Measurements from ENCODE around the gene TRAPPC3. TPM values are rescaled to one million over a fixed set of nuclear protein-coding genes. Genes with fewer than 3 reads are reported as not detected.
A peak's percentile ranks its signal among the peaks of the same experiment; 100 is the strongest.

Gene TRAPPC3
- total and polyA plus RNA-seq, 9 of the 15 experiments (the other 6 are each of a cell fraction or from before 2014, with no cell fraction given): 20.6 to 141 (median 112) TPM

- TF ChIP-seq HMGN3 (IDR thresholded peaks at IDR 0.05; ENCODE audit: borderline replicate concordance, extremely low read depth, insufficient read length, low read depth, low read length) (peak; percentile 77), MTF1 (CRISPR knock-in tag; IDR thresholded peaks at IDR 0.05; ENCODE audit: borderline replicate concordance) (no peak), PBX2 (CRISPR knock-in tag; IDR thresholded peaks at IDR 0.05; ENCODE audit: low read depth) (no peak), PBX2 (tag; conservative IDR thresholded peaks at IDR 0.05; ENCODE audit: low read depth) (peak; percentile 77), GABPB1 (CRISPR knock-in tag; IDR thresholded peaks at IDR 0.05) (peak; percentile 44; the same call in 1 of the 2 replicates), TCF7L2 (IDR thresholded peaks at IDR 0.05; ENCODE audit: low read depth, low read length) (no peak), ZEB2 (IDR thresholded peaks at IDR 0.05) (no peak), RBFOX2 (IDR thresholded peaks at IDR 0.05; ENCODE audit: low read depth, low read length) (peak; percentile 84)
- TF ChIP-seq, protein P1, sequence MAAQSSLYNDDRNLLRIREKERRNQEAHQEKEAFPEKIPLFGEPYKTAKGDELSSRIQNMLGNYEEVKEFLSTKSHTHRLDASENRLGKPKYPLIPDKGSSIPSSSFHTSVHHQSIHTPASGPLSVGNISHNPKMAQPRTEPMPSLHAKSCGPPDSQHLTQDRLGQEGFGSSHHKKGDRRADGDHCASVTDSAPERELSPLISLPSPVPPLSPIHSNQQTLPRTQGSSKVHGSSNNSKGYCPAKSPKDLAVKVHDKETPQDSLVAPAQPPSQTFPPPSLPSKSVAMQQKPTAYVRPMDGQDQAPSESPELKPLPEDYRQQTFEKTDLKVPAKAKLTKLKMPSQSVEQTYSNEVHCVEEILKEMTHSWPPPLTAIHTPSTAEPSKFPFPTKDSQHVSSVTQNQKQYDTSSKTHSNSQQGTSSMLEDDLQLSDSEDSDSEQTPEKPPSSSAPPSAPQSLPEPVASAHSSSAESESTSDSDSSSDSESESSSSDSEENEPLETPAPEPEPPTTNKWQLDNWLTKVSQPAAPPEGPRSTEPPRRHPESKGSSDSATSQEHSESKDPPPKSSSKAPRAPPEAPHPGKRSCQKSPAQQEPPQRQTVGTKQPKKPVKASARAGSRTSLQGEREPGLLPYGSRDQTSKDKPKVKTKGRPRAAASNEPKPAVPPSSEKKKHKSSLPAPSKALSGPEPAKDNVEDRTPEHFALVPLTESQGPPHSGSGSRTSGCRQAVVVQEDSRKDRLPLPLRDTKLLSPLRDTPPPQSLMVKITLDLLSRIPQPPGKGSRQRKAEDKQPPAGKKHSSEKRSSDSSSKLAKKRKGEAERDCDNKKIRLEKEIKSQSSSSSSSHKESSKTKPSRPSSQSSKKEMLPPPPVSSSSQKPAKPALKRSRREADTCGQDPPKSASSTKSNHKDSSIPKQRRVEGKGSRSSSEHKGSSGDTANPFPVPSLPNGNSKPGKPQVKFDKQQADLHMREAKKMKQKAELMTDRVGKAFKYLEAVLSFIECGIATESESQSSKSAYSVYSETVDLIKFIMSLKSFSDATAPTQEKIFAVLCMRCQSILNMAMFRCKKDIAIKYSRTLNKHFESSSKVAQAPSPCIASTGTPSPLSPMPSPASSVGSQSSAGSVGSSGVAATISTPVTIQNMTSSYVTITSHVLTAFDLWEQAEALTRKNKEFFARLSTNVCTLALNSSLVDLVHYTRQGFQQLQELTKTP (IDR thresholded peaks at IDR 0.05; ENCODE audit: low read depth in 1 of 2, partially characterized antibody in 2 of 2): no peak
- TF ChIP-seq, protein P2, sequence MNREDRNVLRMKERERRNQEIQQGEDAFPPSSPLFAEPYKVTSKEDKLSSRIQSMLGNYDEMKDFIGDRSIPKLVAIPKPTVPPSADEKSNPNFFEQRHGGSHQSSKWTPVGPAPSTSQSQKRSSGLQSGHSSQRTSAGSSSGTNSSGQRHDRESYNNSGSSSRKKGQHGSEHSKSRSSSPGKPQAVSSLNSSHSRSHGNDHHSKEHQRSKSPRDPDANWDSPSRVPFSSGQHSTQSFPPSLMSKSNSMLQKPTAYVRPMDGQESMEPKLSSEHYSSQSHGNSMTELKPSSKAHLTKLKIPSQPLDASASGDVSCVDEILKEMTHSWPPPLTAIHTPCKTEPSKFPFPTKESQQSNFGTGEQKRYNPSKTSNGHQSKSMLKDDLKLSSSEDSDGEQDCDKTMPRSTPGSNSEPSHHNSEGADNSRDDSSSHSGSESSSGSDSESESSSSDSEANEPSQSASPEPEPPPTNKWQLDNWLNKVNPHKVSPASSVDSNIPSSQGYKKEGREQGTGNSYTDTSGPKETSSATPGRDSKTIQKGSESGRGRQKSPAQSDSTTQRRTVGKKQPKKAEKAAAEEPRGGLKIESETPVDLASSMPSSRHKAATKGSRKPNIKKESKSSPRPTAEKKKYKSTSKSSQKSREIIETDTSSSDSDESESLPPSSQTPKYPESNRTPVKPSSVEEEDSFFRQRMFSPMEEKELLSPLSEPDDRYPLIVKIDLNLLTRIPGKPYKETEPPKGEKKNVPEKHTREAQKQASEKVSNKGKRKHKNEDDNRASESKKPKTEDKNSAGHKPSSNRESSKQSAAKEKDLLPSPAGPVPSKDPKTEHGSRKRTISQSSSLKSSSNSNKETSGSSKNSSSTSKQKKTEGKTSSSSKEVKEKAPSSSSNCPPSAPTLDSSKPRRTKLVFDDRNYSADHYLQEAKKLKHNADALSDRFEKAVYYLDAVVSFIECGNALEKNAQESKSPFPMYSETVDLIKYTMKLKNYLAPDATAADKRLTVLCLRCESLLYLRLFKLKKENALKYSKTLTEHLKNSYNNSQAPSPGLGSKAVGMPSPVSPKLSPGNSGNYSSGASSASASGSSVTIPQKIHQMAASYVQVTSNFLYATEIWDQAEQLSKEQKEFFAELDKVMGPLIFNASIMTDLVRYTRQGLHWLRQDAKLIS (CRISPR knock-in tag; IDR thresholded peaks at IDR 0.05): no peak
- TF ChIP-seq, protein P3, sequence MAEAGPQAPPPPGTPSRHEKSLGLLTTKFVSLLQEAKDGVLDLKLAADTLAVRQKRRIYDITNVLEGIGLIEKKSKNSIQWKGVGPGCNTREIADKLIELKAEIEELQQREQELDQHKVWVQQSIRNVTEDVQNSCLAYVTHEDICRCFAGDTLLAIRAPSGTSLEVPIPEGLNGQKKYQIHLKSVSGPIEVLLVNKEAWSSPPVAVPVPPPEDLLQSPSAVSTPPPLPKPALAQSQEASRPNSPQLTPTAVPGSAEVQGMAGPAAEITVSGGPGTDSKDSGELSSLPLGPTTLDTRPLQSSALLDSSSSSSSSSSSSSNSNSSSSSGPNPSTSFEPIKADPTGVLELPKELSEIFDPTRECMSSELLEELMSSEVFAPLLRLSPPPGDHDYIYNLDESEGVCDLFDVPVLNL (CRISPR knock-in tag; IDR thresholded peaks at IDR 0.05; ENCODE audit: low read depth): no peak
- TF ChIP-seq, protein P4, sequence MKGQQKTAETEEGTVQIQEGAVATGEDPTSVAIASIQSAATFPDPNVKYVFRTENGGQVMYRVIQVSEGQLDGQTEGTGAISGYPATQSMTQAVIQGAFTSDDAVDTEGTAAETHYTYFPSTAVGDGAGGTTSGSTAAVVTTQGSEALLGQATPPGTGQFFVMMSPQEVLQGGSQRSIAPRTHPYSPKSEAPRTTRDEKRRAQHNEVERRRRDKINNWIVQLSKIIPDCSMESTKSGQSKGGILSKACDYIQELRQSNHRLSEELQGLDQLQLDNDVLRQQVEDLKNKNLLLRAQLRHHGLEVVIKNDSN (CRISPR knock-in tag; IDR thresholded peaks at IDR 0.05): no peak
These were observed 1.2 kb upstream of the TRAPPC3 start (continued) for GRCh38 chr1:36150296-36151133.

All from K562 (cell line).